ENCODE results near the gene GIMAP8.
A peak's percentile ranks its signal among the peaks of the same experiment; 100 is the strongest.

GIMAP8 gene

DNA sequence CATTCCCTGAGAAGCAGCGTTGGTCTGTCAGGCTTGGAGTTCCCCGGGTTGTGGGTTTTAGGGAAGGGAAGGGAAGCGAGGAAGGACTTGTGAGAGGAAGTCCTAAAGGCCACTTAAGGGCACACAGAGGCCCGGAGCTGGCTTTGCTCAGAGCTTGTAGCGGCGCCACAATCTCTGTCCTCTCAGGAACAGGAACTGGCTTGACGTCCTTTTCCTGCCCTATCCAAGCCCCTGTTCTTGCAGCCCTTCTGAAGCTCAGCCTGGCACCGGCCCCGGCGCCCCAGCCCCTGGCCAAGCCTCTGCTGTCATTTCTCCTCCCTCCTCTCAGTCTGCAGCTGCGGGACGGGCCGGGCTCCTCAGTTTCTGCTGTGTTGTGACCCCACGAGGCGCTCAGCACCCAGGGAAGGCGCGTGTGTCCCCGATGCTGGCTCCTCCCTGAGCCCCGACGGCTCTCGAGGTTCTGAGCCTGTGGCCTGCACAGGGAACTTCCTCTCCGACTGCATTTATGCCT, at the start of gene GIMAP8:
TSS of gene GIMAP8 (plus strand) at position 140 of the 511 bp plus-strand sequence. CDS start 16,069 bp downstream, outside the sequence.
- no peak for DNase-seq (ENCODE audit: low read depth in 2 of 2)

DNA sequence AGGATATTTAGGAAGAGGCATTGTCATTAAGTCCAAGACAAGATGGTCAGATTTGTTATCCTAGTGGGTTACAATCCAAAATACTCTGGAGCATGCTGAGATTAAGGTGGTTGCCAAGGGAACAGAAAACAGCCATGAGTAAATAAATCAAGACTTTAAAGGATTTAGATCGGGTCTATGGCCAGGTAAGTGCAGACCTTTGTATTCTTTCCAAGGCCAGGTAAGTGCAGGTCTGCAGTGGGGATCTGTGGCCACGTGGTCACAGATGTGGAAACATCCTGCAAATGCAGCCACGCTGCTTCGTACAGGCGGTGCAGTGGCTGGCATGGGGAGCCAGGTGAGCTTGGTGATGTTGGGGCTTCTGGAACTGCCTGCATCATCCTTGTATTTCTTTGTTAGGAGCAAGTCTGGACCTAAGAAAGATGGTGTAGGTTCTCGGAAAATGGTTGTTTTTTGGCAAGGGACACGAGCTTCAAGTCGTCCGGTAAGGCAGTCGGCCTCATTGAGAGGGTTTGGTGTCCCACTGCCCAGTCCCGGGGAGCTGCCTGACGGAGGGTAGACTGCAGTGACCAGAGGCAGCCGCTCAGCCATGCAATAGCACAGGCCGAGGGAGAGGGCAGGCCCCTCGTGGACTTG, 49.5 kb upstream of the GIMAP8 start:
- no peak for DNase-seq (ENCODE audit: low read depth in 2 of 2)

DNA sequence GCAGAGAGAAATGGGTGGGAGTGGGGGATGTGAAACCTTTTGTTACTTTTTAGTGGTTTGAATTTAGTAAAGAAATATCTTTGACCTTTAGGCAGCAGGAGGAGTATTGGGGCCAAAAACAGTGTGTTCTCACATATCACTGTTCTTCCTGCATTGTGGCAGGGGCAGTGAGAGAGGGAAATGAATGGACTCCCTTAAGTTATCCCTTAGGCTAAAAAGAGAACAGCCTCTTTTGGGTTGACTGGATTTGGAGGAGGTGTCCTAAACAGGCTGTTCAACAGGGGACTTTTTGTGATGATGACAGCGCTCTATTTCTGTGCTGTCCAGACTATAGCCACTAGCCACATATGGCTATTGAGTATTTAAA, 49.0 kb upstream of the GIMAP8 start:
- no peak for DNase-seq (ENCODE audit: low read depth in 2 of 2)

DNA sequence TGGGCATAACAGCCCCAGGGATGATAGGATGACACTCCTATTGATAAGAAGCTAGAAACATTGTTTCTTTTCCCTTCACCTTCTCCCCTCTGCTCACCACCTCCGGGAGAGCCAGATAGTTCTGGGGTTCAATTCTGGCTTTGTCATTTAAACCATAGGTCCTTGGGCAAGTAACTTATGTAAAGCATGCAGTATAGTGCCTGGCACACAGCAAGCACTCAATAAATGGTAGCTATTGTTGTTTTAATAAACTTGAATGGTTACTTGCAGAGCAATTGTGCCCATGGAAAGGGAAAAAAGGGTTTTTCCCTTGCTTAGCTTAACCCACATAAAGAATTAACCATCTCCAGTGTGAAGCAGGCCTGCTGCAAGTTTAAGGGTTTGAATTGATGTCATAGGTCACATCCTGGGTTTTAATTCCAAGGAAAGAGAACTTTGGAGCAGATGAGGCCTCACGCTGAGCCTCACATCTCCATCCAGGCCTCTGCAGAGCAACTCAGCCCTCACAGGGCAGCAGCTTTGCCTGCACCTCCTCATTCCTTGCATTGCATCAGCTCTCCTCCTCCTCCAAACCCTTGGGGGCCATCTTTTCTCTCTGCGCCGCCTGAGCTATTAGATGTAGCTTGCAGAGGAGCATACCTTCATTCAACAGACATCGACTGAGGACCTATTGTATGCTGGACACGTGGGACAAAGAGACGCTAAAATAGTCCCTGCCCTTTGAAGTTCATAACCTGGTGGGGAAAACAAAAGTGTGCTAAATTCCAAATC, 48.4 kb upstream of the GIMAP8 start:
- no peak for DNase-seq (ENCODE audit: low read depth in 2 of 2)

DNA sequence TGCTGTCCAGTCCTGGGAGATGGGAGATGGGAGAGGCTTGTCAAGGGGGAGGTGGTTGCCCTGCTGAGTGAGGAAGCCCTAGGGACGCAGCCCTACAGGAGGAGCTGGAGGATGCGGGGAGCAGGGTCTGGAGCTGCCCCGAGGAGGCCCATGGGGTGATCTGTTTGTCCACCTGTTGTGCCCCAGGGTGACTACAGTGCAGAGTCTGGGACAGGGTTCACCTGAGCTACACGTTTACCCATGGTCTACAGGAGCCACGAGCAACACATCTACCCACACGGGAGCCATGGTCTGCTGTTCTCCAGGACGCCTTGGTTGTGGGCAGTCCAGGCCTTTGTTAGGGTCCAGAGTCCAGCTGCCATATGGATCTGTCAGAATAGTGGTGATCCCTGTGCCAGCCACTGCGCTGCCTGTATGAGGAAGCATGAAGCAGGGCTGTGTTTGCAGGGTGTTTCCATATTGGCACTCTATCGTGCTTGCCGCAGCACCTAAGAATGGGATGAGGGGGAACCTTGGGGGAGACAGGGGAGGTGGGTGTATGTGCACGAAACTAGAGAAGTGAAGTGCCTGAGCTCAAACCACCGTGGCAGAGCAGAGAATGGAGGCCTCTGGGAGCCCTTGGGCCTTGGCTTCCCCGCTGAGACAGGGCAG, 47.6 kb upstream of the GIMAP8 start:
- DNase-seq (ENCODE audit: low read depth in 2 of 2), result no peak

DNA sequence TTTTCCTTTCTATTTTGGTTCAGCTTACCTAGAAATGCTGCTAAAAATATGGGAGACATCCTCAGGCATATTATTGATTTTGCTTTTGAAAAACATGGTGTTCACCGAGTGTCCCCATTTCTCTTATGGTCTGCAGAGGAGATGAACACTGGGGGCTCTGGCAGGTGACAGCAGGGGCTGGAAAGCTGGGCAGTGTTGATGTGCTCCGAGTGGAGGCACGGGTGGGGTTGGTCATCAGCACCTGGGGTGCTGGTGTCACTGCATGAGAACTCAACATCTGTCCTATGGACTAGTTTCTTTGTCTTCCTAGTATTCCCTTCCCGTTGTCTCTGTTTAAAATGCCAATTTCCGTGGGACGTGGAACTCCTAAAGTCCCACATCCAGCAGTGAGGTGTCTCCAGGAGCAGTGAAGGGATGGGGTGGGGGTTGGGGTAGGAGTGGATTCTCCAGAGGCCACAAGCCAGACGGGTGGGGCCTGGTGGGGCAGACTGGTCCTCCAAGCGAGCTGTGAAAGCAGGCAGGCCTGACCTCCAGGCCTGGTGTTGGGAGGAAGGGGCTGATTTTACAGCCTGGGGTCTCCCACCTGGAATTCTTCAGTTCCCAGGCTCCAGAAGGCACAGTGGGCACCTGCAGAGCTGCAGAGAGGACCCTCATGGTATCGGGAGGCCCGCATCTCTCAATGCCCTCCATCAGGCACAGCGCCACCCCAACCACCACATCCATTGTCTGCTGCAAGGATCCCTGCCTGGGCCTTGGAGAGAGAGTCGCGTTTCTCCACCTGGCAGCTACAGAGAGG, 46.9 kb upstream of the GIMAP8 start:
- DNase-seq (ENCODE audit: low read depth in 2 of 2), result no peak

DNA sequence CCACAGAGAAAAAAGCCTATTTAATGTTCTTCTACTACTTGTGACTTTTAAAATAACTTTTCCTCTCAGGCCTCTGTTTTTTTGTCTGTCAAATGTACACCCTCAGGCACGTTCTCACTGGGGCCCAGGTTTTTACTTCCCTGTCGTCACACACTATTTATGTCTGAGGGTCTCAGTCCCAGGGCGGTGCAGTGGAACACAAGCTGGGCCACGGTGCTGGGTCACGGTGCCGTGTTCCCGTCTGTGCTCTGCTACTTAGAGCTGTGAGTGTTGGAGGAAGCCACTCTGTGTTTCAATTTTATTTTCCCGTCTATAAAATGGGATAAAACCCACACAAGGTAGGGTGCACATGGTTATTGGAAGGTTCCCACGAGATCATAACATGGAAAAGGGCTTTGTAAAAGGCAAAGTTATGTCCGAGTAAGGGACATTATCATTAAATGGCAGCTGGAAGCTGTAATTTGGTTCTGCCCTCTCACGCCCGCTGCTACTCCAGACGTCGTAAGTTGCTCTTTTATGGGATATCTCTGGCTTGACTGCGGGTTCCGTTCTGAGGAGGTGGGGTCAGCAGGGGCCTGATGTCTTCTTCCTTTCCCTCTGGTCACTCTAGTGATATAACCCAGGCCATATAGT, 46.1 kb upstream of the GIMAP8 start:
- DNase-seq (ENCODE audit: low read depth in 2 of 2), result no peak

DNA sequence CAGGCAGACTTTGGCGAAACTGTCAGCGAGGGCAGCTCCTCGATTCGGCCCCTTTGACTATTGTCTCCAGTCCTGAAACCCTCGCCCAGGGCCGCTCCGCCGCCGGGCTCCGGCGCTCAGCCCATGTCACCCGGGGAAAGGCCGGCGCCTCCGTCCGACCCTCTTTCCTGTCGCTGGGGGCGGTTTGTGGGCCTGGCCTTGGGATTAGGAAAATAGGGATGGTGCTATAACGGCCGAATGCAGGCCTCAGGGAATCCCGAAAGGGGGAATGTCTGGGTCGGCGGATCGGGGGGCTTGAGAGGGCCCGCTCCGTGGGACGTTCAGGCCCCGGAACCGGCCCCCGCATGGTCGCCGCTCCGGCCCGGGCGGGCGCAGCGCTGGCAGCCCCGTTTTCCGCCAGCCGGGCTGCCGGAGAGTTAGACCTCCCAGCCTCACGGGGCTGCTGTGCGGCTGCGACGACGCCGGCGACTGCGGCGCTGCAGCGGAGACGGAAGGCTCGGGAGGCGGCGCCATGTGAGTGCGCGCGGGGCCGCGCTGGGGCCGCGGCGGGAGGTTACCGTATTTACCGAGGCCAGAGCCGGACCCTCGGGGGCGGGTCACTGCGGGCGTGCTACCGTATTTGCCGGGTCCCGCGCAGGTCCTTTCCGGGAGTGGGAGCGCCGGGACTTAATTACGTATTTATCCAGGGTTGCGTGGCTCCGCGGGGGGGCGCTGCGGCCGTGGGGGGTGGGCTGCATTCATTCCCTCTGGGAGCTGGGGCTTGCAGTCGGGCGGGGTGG, 45.4 kb upstream of the GIMAP8 start:
- peak; percentile 42 to 68 for DNase-seq (ENCODE audit: low read depth in 2 of 2)

DNA sequence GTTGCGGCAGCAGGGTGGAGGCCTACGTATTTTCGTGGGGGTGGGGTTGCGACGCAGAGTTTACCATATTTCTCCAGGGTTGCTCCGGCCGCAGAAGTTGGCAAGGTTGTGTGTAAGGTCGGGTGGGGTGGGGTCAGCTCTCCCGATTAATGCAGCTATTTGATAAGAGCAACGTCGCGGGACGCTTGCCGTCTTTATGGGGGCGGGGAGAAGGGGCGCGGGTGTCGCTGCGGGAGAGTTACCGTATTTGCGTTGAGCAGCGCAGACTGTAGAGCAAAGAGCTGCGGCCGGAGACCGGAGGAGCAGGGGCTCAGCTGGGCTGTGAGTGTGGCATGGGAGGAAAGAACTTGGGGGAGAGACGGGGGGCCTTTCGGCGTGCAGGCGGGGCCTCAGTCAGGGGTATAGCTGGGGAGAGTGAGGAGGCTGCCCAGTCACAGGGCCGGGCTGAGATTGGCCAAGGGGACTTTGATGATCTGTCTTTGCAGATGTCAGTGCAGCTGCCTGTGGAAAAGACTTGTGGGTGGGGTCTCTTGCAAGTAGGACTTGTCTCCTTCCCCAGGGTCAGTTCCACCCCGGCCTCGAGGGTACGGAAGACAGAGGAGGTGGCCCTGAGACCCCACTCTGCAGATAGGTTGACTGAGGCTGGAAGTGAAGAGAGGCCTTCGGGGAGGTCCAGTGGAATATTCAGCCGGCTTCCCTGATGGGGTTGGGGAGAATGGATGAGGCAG, 44.7 kb upstream of the GIMAP8 start:
- DNase-seq (ENCODE audit: low read depth in 2 of 2), result no peak

DNA sequence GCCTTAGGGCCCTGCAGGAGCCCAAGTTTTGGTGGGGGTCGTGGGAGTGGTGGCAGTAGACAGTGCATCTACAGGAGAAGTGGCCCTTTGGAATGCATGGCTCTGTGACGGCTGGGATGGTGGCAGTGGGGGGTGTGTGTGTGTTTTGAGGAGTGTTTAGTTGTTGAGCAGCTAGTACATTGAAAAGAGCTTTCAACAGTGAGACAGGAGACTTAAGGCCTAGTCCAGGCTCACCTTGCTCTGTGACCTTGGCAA, 44.2 kb upstream of the GIMAP8 start:
- DNase-seq (ENCODE audit: low read depth in 2 of 2), result no peak

DNA sequence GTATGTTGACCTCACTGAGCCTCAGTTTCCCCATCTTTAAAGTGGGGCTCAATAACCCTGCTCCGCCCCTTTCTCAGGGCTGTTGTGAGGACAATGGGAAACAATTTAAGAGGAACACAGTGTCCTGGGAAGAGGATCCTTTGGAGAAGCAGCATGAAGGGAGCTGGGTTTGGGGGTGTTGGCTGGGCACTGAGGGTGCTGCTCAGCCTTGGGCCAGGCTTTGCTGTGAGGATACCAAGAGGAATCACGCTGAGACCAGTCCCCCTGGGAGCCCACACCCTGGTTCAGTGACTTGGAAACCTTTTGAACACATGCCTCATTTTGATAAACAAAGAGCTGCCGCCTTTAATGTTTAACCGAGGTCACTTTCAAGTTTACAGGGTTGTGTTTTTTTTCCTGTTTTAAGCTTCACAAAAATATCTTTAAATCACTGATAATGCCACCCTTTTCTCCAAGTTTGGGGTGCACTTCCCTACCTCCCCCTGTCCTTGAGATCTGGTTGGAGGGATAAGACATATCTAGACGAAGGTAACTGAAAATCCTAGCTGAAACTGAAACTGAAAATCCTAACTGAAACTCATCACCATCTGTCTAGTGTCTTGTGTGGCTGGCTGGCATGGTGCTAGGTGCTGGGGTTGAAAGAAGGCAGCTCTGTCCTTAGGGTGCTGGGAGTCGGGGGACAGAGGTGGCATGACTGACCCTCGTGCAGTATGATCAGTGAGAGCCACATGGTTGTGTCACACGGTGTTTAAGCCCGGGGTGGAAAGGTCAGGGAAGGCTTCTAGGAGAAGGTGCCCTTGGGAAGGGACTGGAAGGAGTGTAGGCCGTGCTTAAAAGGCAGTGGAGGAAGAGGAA, 43.6 kb upstream of the GIMAP8 start:
- DNase-seq (ENCODE audit: low read depth in 2 of 2), result peak in 1 of 2 donors; percentile 21

DNA sequence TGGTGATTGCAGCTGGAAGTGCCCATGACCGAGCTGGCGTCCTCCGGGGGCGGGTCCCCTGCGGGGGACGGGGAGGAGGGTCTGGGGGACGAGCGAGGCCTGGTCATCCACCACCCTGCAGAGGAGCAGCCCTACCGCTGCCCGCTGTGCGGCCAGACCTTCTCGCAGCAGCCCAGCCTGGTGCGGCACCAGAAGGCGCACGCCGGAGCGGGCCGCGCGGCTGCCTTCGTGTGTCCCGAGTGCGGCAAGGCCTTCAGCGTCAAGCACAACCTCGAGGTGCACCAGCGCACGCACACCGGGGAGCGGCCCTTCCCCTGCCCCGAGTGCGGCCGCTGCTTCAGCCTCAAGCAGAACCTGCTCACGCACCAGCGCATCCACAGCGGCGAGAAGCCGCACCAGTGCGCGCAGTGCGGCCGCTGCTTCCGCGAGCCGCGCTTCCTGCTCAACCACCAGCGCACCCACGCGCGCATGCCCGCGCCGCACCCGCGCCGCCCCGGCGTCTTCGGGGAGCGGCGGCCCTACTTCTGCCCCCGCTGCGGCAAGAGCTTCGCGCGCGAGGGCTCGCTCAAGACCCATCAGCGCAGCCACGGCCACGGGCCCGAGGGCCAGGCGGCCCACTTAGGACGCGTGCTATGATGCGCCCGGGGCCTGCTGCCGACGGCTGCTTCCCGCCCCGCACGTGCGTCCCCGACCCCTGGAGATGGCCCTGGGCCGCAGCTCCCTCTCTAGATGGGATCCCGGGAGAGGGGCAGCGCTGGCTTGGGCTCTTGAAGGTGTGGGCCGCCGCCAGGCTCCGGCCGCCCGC, 42.6 kb upstream of the GIMAP8 start:
- no peak for DNase-seq (ENCODE audit: low read depth in 2 of 2)

DNA sequence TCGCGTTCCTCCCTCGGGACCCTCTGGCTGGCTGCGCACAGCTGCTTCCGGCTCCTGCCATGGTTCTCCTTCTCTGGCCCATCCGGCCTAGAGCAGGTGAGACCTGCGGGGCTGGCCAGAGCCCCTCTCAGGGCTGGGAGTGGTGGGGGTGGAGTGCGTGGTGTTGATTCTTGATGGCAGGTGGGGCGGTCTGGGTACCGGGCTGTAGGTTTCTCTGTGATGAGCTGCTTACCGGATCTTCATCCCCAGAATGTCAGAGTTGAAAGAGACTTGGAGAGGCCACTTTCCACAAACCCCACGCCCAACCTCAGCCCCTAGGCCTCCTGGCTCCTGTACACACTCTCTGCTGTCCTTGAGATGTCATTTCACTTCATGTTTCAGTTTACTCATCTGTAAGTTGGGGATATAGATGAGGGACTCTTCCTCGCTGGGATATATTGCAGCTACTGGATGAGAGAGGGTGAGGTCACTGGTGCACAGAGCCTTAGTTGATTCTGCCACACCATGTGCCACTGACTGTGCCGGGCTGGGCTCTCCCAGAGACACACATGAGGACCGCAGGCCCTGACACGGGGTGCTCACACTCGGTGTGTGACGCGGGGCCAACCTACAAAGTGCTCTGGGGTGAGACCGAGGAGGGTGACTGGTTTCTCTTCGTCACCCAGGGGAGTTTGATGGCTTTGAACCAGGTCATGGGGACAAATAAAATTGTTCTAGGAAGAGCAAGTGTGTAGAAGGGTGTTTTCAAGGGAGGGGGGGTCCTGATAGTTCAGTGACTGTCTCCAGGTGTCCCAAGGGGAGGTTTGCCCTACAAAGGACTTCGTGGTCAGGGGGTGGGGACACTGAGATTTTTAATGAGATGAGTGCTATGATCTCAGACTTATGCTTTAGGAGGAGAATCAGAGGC, 41.8 kb upstream of the GIMAP8 start:
- DNase-seq (ENCODE audit: low read depth in 2 of 2), result no peak

DNA sequence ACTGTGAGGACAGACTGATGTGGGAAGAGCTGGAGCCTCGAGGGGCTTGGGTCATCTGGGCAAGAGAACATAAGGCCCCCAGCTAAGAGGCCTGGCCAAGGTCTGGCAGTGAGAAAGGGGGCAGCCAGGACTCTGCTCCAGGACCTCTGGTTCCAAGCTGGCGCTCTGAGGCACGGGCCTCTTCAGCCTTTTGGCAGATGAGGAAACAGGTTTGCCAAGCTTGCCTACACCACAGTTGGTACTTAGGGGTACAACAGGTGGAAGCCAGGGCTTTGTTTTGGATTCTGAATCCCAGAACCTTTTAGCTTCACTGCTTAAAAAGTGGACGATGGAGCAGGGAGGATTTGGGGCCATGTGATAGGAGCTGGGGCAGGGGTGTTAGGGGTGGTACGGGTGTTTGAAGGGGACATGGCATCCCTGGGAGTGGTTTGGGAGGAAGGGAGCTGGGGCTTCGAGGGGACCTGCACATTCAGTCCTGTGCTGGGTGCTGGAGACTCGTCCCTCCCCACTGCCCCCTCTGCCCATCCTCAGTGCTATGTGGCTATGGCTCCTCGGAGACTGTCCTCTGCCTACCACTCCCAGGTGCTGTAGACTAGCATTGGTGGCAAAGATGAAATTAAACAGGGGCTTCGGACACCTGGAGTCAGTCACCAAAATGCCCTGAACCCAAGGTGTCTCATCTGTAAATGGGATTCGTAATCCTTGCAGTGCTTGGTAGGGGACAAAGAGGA, 41.0 kb upstream of the GIMAP8 start:
- no peak for DNase-seq (ENCODE audit: low read depth in 2 of 2)

DNA sequence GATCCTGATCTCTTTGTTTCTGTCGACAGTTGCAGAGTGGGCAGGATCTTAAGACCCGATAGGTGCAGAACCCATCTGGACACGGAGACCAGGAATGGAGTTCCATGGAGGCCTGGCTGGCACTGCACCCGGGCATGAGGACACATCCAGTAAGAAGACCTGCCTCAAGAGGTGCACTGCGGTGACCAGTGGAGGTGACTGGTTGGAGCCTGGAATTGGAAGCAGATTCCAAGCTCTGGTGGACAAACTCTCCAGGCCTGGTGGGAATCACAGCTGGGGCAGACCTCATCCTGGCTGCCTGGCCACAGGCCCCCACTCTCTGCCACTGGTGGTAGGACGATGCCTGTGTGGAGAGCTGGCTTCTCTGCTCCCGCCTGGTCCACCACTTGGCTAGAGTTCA, 40.3 kb upstream of the GIMAP8 start:
- DNase-seq (ENCODE audit: low read depth in 2 of 2), result no peak

DNA sequence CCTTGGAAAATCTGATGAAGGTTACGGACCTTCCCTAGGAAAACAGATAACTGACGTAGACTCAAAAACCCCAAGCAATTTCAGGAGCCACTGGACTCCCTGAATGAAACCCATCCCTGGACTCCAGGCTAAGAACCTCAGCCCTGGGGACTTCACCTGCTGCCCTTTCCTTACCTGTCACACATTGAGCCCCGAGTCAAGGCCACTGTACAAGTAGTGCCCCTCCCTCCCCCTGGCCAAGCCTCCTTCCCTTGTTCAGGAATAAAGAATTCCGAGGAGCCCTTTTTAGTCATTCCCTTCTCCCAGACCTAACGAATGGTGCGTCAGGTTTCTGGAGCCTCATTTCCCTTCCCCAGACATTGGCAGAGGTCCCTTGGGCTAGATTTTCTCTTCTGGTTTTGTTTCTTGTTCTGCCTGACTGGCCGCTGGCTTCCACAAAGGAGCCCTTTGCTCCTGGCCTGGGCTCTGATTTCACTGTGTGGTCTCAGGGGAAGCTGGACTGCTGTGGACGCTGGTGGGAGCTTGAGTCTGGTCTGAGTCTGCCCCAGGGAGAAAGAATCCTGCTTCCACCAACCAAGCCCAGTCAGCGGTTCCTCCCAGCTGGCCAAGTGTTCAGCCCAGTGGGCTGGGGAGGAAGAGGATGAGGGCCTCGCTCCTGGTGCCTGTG, 39.6 kb upstream of the GIMAP8 start:
- no peak for DNase-seq (ENCODE audit: low read depth in 2 of 2)
